ENCODE data around the gene PARP14.

The PARP14 gene

GRCh38 chr3:122719273-122719921 is 38.8 kb downstream of the PARP14 start:
- no peaks in the 10 kb centered on the region for H3K36me3 ChIP-seq (ENCODE audit: control insufficient read depth in 2 of 2, insufficient read depth in 1 of 2, low read length in 2 of 2)
- CTCF ChIA-PET = interaction anchor here (0.6 kb wide), 1 partner anchor 413 kb away, joined by 3 read pairs; no protein-coding TSS in a partner anchor

DNA sequence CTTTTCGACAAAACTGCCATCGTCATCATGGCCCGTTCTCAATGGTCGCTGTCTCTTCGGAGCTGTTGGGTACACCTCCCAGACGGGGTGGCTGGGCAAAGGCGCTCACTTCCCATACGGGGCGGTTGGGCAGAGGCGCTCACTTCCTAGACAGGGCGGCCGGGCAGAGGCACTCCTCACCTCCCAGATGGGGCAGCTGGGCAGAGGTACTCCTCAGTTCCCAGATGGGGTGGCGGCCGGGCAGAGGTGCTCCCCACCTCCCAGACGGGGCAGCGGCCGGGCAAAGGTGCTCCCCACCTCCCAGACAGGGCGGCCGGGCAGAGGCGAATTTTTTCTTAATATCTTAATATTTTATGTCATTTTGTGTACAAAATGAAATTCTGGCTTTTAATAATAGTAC is 44.5 kb downstream of the PARP14 start:
- Histone ChIP-seq H3K9me3 (ENCODE audit: control insufficient read depth, insufficient read depth, low read depth, low read length) (no peaks in the 10 kb centered on the region), H3K4me1 (ENCODE audit: control insufficient read depth, insufficient read depth, low read length) (no peaks in the 10 kb centered on the region), H3K4me3 (ENCODE audit: low read depth, low read length) (no peak overlapping the region), H3K27ac (ENCODE audit: extremely low read depth, low read depth, low read length) (no peak overlapping the region), H3K36me3 (ENCODE audit: control insufficient read depth in 2 of 2, insufficient read depth in 1 of 2, low read length in 2 of 2) (no peaks in the 10 kb centered on the region)
- no peak for TF ChIP-seq AEBP2 (tag by site-specific recombination; IDR thresholded peaks at IDR 0.05; ENCODE audit: borderline replicate concordance)
- TF ChIP-seq BCL11B (tag by site-specific recombination; IDR thresholded peaks at IDR 0.05; ENCODE audit: low read depth) = no peak
- ChIA-PET CTCF (no interaction called here), POLR2A (no interaction called here)

More at GRCh38 chr3:122719273-122719921, 38.8 kb downstream of the PARP14 start:
- no peaks in the 10 kb centered on the region for H3K9me3 ChIP-seq (ENCODE audit: control insufficient read depth, insufficient read depth, low read depth, low read length)
- H3K4me1 ChIP-seq (ENCODE audit: control insufficient read depth, insufficient read depth, low read length) = no peaks in the 10 kb centered on the region
- H3K27ac ChIP-seq (ENCODE audit: extremely low read depth, low read depth, low read length) = no peak overlapping the region
- POLR2A ChIA-PET = no interaction called here
- no peak overlapping the region for H3K4me3 ChIP-seq (ENCODE audit: low read depth, low read length)
- no peak for TF ChIP-seq ZNF580 (tag by site-specific recombination; IDR thresholded peaks at IDR 0.05)
- TF ChIP-seq ZNF610 (tag by site-specific recombination; IDR thresholded peaks at IDR 0.05; ENCODE audit: borderline replicate concordance) = no peak
- no peak for TF ChIP-seq ZNF146 (tag by site-specific recombination; IDR thresholded peaks at IDR 0.05)
- no peak for TF ChIP-seq ZNF792 (tag by site-specific recombination; IDR thresholded peaks at IDR 0.05)
- no peak for TF ChIP-seq BCL11B (tag by site-specific recombination; IDR thresholded peaks at IDR 0.05; ENCODE audit: low read depth)
- no peak for TF ChIP-seq ZNF416 (tag by site-specific recombination; IDR thresholded peaks at IDR 0.05)
- no peak for TF ChIP-seq INSM2 (tag by site-specific recombination; IDR thresholded peaks at IDR 0.05)
- TF ChIP-seq ZNF404 (tag by site-specific recombination; IDR thresholded peaks at IDR 0.05) = no peak
- TF ChIP-seq ZXDB (tag by site-specific recombination; IDR thresholded peaks at IDR 0.05) = no peak
- no peak for TF ChIP-seq ZNF239 (tag by site-specific recombination; IDR thresholded peaks at IDR 0.05)
- TF ChIP-seq ZNF658 (tag by site-specific recombination; IDR thresholded peaks at IDR 0.05) = no peak
- no peak for TF ChIP-seq ZNF837 (tag by site-specific recombination; IDR thresholded peaks at IDR 0.05)
- no peak for TF ChIP-seq ZBTB17 (tag by site-specific recombination; IDR thresholded peaks at IDR 0.05)
- no peak for TF ChIP-seq ZNF530 (tag by site-specific recombination; IDR thresholded peaks at IDR 0.05; ENCODE audit: low read depth)
- no peak for TF ChIP-seq ZNF561 (tag by site-specific recombination; IDR thresholded peaks at IDR 0.05; ENCODE audit: borderline replicate concordance)
- TF ChIP-seq SCRT1 (tag by site-specific recombination; IDR thresholded peaks at IDR 0.05; ENCODE audit: borderline replicate concordance) = no peak
- no peak for TF ChIP-seq ZNF521 (tag by site-specific recombination; IDR thresholded peaks at IDR 0.05)

DNA sequence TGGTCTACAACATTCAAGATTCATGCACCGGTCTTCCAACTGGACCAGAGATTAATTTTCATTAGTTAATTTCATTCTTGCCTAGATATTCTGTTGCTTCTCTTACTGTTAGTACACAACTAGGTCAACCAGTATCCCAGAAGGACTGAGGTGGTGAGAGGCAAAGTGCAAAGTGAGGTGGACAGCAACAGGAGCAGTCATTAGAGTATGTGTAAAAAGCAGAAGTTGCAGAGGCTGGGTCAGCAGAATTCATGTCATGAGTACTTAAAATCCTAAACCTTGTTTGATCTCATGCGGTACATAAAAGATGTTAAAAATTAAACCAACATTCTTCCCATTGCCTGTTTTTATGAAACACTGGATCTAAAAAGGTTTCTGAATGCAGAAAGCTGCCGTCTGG is 46.7 kb downstream of the PARP14 start:
- no peaks in the 10 kb centered on the region for H3K9me3 ChIP-seq (ENCODE audit: control insufficient read depth, insufficient read depth, low read depth, low read length)
- no peaks in the 10 kb centered on the region for H3K36me3 ChIP-seq (ENCODE audit: control insufficient read depth in 2 of 2, insufficient read depth in 1 of 2, low read length in 2 of 2)
- CTCF ChIA-PET = no interaction called here
- no peak overlapping the region for H3K4me3 ChIP-seq (ENCODE audit: low read depth, low read length)
- POLR2A ChIA-PET = no interaction called here
- no peak overlapping the region for H3K27ac ChIP-seq (ENCODE audit: extremely low read depth, low read depth, low read length)
- H3K4me1 ChIP-seq (ENCODE audit: control insufficient read depth, insufficient read depth, low read length) = no peaks in the 10 kb centered on the region
- no peak for TF ChIP-seq PRDM1 (tag by site-specific recombination; IDR thresholded peaks at IDR 0.05)
- TF ChIP-seq ZNF76 (tag by site-specific recombination; IDR thresholded peaks at IDR 0.05; ENCODE audit: borderline replicate concordance, low read depth) = no peak
